IgD-negative memory B cell (primary cell): ENCODE results near the gene AP1G2. TPM values are rescaled to one million over a fixed set of nuclear protein-coding genes. Genes with fewer than 3 reads are reported as not detected.
"Not testable (repeated sequence)": the region's sequence is repeated elsewhere in the genome, so short reads cannot be mapped to it uniquely, and the experiment has no call there.

ENCODE experiments used
- H3K27ac Mint-ChIP-seq, 3 donors: one replicate each; pipeline ENCODE4 v1.8.0; 2020 to 2022; ENCODE audit warnings: mild to moderate bottlenecking in 3 of 3, mixed read lengths in 3 of 3, moderate library complexity in 1 of 3
- H3K27me3 Mint-ChIP-seq: one replicate; pipeline ENCODE4 v1.8.0; 2021; ENCODE audit warnings: mixed read lengths
- H3K36me3 Mint-ChIP-seq: one replicate; pipeline ENCODE4 v1.8.0; 2020; ENCODE audit warnings: mild to moderate bottlenecking, mixed read lengths
- H3K4me1 Mint-ChIP-seq, 3 donors: one replicate each; pipeline ENCODE4 v1.8.0; 2020 to 2022; ENCODE audit warnings: mixed read lengths in 3 of 3, mild to moderate bottlenecking in 1 of 3
- H3K4me3 Mint-ChIP-seq, 4 donors: one replicate each; pipeline ENCODE4 v1.8.0; 2020 to 2022; ENCODE audit warnings: mild to moderate bottlenecking in 4 of 4, mixed read lengths in 4 of 4, moderate library complexity in 3 of 4
- H3K9me3 Mint-ChIP-seq, 3 donors: one replicate each; pipeline ENCODE4 v1.8.0; 2020 to 2021; ENCODE audit warnings: mixed read lengths in 3 of 3, mild to moderate bottlenecking in 1 of 3
- polyA plus RNA-seq: library from polyadenylated mRNA; unstranded; fragments of 300-500 nt; fragmentation: Illumina TruSeq; gene quantifications from one replicate; pipeline ENCODE4 v1.2.3, GENCODE V29; 2021

The AP1G2 gene
- polyA plus RNA-seq, 1 donor from 2014 or later: 119 TPM

DNA sequence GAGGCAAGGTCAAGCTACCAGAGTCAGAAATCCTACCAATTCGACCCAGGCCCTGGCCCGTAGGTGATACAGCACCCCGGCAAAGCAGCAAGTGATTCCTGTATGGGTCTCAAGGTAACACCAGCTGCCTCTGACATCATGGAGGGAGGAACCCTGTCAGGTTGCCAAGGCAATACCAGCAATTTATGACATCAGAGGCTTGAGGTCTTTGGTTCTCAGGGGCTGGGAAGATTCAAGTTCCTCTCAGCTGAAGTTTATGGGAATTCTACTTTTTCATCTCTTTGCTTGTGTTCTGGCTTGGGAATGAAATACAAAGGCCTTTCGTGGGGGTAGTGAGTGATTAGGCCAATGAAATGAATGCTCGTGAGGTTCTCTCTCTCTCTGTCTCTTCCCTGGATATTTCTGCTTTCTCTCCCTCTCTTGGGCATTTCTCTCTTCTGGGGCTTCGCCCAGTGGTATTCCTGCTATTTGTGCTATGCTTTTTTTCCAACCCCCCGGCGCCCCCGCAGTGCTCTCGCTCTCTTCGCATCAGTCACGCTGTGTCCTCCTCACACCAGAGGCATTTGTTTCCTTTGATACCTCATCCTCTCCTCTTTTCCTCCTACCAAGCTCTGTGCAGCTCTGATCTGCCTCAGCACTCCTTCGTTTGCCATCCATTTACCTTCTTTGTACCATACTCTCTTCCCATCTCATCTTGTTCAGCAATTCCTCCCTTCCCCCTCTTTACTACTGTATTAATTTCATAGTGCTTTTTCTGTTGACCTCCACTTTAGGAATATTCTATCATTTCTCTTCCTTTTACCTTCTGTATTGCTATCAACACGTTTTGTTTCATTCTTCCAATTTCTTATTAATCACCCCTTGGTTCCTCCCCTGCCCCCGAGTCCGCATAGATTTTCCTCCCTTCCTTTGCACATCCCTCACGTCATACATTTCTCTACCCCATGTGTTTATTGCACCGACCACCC is 19.0 kb downstream of the AP1G2 start:
- Mint-ChIP-seq H3K27me3 (peaks cover 2% of the 10 kb centered on the region), H3K4me1 (peaks cover 0 to 6% (median 3%) of the 10 kb centered on the region in 3 donors), H3K36me3 (no peaks in the 10 kb centered on the region), H3K9me3 (no peaks in the 10 kb centered on the region), H3K4me3 (no peak overlapping the region), H3K27ac (no peak overlapping the region)

DNA sequence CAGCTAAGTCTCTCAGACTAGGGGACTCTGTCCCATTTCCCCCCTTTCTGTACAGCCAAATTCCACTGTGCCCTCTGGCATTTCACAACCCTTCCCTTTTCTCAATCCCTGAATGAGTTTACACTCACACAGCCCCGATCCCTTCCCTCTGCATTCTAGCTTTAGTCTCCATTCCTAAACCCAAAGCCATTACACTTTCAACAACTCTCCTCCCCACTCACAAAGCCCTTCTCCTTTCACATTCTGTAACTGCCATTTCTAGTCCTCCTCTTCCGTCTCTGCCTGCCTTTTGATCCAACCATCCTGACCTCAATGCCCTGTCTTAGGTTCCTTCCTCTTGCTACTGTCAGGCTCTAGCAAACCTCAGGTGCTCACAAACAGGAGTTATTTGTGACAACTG is 19.7 kb downstream of the AP1G2 start:
- peaks cover 0 to 6% (median 3%) of the 10 kb centered on the region in 3 donors for H3K4me1 Mint-ChIP-seq

DNA sequence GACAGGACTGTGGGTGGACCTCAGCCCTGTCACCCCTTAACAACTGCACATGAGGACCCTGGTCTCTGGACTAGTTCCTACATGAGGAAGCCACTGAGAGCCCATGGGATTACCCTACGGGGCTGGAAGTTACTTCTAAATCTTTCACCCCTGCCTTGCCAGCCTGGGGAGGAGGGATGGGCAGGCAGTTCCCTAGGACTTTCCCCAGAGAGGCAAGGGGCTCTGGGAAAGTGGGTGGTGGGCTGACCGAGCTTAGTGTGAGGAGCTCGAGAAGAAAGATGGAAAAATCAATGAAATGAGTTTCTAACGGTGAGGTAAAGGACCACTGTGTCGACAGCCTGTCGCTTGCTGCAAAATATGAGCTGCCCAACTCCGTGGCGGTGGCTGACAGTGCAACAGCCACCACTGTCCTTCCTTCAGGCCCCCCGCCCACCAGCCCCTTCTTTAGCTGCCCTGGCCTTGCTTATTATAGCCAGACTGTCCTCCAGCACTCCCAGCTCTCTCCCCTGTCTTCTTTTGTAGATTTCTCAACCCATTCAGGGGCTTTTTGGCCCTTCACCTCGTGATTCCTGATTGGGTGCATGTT is 21.0 kb downstream of the AP1G2 start:
- Mint-ChIP-seq H3K4me1 (peaks cover 0 to 3% (median 0%) of the 10 kb centered on the region in 3 donors), H3K27ac (no peak overlapping the region), H3K27me3 (peaks cover 2% of the 10 kb centered on the region)

More for the DNA sequence above, 19.7 kb downstream of the AP1G2 start:
- H3K27me3 Mint-ChIP-seq: peaks cover 2% of the 10 kb centered on the region
- no peak overlapping the region for H3K4me3 Mint-ChIP-seq
- no peaks in the 10 kb centered on the region for H3K9me3 Mint-ChIP-seq
- H3K36me3 Mint-ChIP-seq: no peaks in the 10 kb centered on the region
- H3K27ac Mint-ChIP-seq: no peak overlapping the region

DNA sequence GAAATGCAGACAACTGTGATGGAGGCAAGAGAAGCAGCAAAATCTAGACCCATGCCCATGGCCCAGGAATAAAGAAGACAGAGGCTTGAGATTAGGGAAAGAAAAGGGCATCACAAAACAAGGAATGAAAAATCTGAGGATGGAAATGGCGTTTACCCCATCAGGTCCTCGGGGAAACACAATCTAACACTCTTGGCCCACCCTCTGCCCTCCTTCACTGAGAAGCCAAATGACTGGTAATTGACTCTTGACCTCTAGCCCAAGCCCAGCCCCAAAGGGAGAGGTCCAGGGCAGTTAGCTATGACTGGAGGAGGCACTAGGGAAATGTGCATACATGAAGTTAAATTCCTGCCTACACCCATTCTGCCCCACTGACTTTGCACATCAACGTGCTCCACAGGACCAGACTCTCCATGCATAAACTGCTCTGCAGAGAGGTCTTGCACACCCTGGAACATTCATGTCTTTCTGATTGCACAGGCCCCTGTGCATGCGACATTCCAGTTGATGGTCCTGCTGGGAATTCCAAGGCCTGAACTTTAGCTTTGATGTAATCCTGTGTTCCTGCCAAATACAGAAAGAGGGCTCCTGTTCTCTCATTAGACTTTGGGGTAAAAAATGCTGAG is 21.7 kb downstream of the AP1G2 start:
- Mint-ChIP-seq H3K4me3 (no peak overlapping the region), H3K27ac (no peak overlapping the region), H3K9me3 (no peaks in the 10 kb centered on the region), H3K4me1 (no peaks in the 10 kb centered on the region), H3K27me3 (no peaks in the 10 kb centered on the region), H3K36me3 (no peaks in the 10 kb centered on the region)

More for the DNA sequence above, 21.0 kb downstream of the AP1G2 start:
- Mint-ChIP-seq H3K36me3 (no peaks in the 10 kb centered on the region), H3K4me3 (no peak overlapping the region), H3K9me3 (no peaks in the 10 kb centered on the region)

DNA sequence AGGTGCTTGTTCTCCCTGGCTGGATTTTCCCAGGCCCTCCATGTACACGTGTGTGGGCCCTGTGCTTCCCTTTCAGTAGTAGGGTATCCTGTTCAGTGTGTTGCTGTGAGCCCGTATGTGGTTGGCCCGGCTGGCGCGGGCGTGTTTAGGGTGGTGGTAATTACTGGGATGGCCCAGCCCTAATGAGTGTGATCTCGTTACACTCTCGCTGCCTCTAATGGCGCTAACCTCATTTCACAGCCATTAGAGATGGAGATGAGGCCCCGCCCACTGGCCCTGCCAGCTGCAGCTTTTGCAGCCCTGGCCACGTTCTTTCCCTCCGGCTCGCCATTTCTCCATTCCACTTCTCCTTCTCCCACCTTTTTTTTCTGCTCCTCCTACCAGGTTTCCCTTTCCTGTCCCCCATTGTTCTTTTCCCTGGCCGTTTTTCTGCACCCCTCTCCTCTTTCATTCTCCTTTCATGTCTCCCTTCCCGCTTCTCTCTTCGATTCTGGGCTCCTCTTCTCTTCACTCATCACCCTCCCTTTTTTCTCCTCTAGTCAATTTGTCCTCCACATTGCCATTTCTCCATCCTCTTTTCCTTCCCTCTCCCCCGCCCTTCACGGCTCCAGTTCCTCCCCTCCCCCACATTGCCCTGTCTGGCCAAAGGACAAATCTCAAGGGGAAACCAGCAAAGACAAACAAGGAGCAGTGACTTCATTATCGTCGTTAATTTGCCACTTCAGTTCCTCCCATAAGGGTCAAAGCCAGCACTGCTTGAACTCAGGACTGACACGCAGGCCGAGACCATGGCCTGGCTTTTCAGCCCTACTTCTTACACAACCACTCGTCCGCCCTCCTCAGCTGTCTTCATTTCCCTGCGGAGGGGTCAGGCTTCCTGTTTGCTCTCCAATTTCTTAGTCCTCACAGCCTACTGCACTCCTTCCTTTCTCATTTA is 22.8 kb downstream of the AP1G2 start:
- no peaks in the 10 kb centered on the region for H3K36me3 Mint-ChIP-seq
- H3K27me3 Mint-ChIP-seq: peaks cover 3% of the 10 kb centered on the region
- no peaks in the 10 kb centered on the region for H3K4me1 Mint-ChIP-seq
- H3K9me3 Mint-ChIP-seq: no peaks in the 10 kb centered on the region
- H3K4me3 Mint-ChIP-seq: no peak overlapping the region
- H3K27ac Mint-ChIP-seq: no peak overlapping the region

DNA sequence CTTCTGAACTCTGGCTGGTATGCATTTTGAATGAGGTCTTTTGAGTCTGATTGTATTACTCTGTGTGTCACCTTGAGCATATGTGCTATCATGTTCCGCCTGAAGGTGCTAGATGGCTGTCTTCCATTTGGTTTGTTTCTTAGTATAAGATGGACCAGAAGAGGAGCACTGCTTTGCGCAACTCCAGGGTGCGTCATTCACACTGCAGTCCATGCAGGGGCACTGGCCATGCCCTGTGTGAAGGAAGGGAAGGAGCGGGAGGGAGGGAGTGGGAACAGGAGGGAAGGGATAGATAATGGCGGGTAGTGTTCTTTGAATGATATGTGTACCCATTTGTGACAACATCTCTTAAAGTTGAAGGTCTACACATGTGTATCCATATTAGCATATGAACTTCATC is 24.2 kb downstream of the AP1G2 start:
- H3K36me3 Mint-ChIP-seq: no peaks in the 10 kb centered on the region
- no peaks in the 10 kb centered on the region for H3K9me3 Mint-ChIP-seq
- no peak overlapping the region for H3K27ac Mint-ChIP-seq
- H3K27me3 Mint-ChIP-seq: peaks cover 3% of the 10 kb centered on the region
- H3K4me1 Mint-ChIP-seq: peaks cover 0 to 6% (median 3%) of the 10 kb centered on the region in 3 donors
- H3K4me3 Mint-ChIP-seq: no peak overlapping the region

DNA sequence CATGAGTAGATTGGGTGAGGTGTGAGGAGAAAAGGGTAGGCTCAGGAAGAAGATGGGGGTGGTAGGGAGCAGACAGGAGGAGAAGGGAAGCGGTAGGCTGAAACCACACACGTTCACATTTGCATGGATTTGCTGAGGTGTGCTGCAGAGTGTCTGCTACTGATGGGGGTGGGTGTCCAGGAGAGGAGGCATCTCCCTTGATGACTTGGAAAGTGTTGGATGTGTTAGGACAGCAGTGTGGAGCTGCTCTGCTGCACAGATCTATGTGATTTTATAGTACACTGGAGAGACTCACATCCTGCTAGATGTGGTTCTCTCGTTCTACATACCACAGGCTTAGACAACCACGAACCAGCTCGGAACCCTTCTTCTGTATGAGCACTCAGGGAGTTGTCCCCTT is 25.3 kb downstream of the AP1G2 start:
- no peak overlapping the region for H3K27ac Mint-ChIP-seq
- peaks cover 3% of the 10 kb centered on the region for H3K27me3 Mint-ChIP-seq
- no peak overlapping the region for H3K4me3 Mint-ChIP-seq
- no peaks in the 10 kb centered on the region for H3K36me3 Mint-ChIP-seq
- H3K9me3 Mint-ChIP-seq: no peaks in the 10 kb centered on the region
- peaks cover 0 to 6% (median 3%) of the 10 kb centered on the region in 3 donors for H3K4me1 Mint-ChIP-seq

DNA sequence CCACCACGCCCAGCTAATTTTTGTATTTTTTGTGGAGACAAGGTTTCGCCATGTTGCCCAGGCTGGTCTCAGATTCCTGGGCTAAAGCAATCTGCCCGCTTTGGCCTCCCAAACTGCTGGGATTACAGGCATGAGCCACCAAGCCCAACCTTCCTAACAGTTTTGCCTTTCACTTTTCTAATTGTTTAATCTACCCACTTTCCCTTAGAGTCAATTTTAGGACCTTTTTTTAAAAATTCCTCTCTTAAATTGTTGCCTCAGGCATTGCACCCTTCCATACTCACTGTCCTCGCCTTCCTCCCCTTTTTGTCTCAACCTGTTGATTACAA is 27.5 kb downstream of the AP1G2 start:
- Mint-ChIP-seq H3K36me3 (no peaks in the 10 kb centered on the region), H3K4me1 (peaks cover 0 to 6% (median 3%) of the 10 kb centered on the region in 3 donors), H3K27ac (no peak overlapping the region), H3K27me3 (peaks cover 3% of the 10 kb centered on the region), H3K9me3 (no peaks in the 10 kb centered on the region), H3K4me3 (no peak overlapping the region)

DNA sequence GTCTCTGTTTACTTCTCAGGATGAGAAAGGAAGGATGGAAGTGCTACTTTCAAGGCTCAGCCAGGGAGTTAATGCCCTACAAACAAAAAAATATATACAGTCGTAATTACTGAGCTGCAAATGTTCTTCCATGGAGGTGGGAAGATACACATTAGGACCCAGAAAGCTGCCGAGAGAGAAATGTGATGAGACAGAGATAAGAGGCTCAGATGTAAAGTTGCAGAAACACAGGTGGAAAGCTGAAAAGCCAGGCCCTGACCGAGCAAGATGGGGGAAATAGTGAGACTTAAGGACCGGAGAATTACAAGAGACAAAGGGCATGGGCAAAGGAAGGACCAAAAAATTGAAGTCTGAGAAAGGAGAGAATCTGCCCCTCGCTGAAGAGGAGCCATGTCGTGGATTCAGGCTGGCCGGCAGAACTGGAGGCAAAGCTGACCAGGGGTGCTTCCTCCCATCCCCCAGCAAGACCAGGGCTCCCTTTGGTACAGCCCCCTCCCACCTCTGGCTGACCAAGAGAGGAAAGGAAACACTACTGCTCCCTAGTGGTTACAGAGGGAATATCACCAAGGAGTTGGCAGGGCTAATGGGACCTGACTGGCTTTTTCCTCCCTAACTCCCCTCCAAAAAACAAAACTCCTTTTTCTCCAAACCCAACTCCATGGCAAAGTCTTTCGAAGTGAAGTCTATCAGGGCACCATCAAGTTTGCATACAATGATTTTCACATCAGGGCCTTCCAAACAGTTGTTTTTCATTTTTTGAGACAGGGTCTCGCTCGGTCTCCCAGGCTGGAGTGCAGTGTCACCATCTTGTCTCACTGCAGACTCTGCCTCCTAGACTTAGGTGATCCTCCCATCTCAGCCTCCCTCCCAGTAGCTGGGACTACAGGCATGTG is 28.1 kb downstream of the AP1G2 start:
- H3K36me3 Mint-ChIP-seq: no peaks in the 10 kb centered on the region
- H3K27me3 Mint-ChIP-seq: peaks cover 3% of the 10 kb centered on the region
- no peaks in the 10 kb centered on the region for H3K9me3 Mint-ChIP-seq
- no peak overlapping the region for H3K4me3 Mint-ChIP-seq
- peaks cover 0 to 6% (median 3%) of the 10 kb centered on the region in 3 donors for H3K4me1 Mint-ChIP-seq
- H3K27ac Mint-ChIP-seq: no peak overlapping the region

DNA sequence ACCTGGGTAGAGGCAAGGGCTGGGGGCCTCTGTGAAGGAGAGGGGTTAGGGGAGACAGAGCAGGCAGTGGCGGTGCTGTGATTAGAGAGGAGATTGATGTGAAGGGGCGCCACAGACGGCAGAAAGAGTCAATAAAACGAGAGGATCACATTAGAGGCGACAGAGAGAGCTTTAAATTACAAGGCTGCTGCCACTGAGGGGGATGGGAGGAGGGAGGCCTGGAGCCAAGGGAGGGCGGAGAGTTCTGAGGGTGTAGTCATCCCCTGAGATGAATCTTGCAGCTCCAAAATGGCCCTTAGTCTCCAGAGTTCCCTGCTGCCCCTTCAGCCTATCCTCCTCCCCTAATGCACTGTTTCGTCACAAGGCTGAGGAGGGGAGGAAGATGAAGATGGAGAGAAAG is 28.8 kb downstream of the AP1G2 start:
- H3K27ac Mint-ChIP-seq: no peak overlapping the region
- no peaks in the 10 kb centered on the region for H3K9me3 Mint-ChIP-seq
- H3K4me1 Mint-ChIP-seq: peaks cover 0 to 6% (median 3%) of the 10 kb centered on the region in 3 donors
- H3K36me3 Mint-ChIP-seq: peaks cover under 1% of the 10 kb centered on the region
- no peak overlapping the region for H3K4me3 Mint-ChIP-seq
- peaks cover 3% of the 10 kb centered on the region for H3K27me3 Mint-ChIP-seq

DNA sequence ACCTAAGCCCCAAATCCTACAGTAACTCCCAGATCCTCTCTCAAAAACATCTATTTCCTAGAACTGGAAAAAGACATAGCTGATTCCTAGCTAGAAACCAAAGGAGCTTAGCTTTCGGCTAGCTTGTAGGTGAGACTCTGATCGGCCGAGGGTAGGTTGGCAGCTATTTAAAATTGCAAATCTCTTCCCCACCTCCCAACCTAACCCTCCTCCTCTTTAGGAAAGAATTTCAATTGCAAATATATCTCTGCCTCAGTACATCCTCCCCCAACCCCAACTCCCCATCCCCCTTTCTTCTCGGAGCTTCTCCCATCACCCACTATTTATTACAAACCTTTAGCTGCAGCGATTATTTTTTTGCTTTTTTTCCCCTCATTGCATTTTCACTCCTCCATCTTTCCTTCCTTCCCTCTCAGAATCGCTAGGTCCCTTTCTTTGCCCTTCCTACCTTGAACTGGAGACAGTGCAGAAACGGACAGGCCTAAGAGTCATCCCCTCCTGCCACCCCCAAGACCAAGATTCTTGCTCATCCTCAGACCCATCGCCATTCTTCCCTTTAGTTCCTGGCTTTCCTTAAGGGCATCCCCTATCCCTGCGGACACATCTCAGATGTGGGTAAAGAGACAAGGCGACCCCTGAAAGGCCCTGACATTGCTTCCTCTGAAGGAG is 29.4 kb downstream of the AP1G2 start:
- peaks cover 0 to 6% (median 3%) of the 10 kb centered on the region in 3 donors for H3K4me1 Mint-ChIP-seq
- no peak overlapping the region for H3K27ac Mint-ChIP-seq
- H3K9me3 Mint-ChIP-seq: no peaks in the 10 kb centered on the region
- H3K27me3 Mint-ChIP-seq: peaks cover 3% of the 10 kb centered on the region
- peaks cover 4% of the 10 kb centered on the region for H3K36me3 Mint-ChIP-seq
- no peak overlapping the region for H3K4me3 Mint-ChIP-seq

DNA sequence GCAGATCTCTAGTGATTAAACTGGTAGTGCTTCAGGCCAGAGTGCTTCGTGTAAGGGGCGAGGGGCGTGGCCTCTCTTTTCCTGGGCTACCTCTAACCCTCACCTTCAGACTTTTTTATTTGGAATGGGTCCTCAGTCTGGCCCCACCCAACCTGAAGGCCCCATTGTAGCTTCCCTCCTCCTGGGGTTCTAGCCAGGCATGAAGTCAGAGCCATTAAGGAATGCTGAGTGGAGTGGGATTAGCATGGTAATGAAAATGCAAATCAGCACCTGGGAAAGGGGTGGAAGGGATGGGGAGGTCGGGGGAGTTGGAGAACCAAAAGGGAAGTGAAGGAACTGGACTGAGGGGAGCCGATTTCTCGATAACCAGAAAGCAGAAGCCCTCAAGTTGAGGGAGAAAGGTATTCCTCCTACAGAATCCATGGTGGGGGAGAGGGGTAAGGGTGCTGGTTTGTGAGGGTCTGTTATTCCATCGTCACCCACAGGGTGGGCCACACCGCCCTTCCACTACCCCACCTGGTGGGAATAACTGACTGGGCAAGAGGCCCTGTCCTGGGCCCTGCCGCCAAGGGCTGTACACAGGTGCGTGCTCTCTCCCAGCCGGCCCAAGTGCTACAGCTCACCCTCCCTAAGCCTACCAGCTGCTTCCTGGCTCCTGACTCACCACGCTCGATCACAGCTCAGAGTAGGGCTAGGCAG is 30.1 kb downstream of the AP1G2 start:
- Mint-ChIP-seq H3K27me3 (peaks cover 3% of the 10 kb centered on the region), H3K4me1 (peaks cover 0 to 6% (median 3%) of the 10 kb centered on the region in 3 donors), H3K9me3 (no peaks in the 10 kb centered on the region), H3K27ac (no peak overlapping the region), H3K4me3 (no peak overlapping the region), H3K36me3 (peaks cover 4% of the 10 kb centered on the region)

DNA sequence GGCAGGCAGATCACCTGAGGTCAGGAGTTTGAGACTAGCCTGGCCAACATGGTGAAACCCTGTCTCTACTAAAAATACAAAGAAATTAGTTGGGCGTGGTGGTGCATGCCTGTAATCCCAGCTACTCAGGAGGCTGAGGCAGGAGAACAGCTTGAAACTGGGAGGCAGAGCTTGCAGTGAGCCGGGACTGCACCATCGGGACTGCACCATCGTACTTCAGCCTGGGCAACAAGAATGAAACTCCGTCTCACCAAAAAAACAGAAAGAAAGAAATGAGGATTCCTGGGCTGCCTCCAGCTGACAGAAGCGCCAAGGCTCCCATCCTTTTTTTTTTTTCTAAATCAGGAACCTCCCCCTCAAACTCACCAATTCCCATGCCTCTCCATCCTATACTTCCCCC is 30.7 kb downstream of the AP1G2 start:
- not testable (repeated sequence) for H3K4me1 Mint-ChIP-seq, H3K4me3 Mint-ChIP-seq, H3K36me3 Mint-ChIP-seq, H3K9me3 Mint-ChIP-seq, H3K27me3 Mint-ChIP-seq, H3K27ac Mint-ChIP-seq
